GM18517 (cell line): ENCODE data around the gene TLCD3A.

Experiments
- ATAC-seq: cut with Tn5 transposase; IDR thresholded peaks from one replicate; pipeline ENCODE4 v1.9.1; 2021; ENCODE audit warnings: mild to moderate bottlenecking, moderate library complexity; ENCODE audit not compliant: unreplicated experiment

Gene TLCD3A

GRCh38 chr17:705863-706262 lies 26.5 kb upstream of the TLCD3A start:
- ATAC-seq, result no peak

DNA sequence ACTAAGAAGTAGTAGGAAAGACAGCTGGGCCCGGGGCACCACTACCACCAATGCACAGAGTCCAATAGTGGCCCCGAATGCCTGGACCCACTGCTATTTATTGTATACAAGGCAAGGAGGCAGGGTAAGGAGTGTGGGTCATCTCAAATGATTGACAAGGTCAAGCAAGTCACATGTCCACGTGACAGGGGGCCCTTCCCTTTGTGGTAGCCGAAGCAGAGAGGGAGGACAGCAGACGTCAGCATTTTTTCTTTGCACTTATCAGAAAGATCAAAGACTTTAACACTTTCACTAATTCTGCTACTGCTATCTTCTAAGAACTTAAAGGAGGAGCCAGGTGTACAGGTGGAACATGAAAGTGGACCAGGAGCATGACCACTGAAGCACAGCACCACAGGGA lies 24.3 kb upstream of the TLCD3A start:
- ATAC-seq, result no peak

DNA sequence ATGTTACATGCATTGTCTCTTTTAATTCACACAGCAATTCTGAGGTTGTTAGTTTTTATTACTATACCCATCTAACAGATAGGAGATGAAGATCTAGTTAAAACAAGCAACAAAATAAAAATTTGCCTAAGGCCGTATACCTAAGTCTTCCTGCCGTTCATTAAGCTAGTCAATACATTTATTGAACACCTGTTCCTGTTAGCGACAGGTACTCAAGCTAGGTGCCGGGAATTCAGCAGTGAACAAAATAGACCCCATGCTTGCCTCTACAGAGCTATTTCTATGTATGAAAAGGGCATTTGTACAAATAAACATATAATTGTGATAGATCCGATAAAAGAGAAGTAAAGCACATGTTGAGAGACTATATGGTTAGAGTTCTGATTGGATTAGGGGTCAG lies 14.3 kb upstream of the TLCD3A start:
- ATAC-seq, result no peak

DNA sequence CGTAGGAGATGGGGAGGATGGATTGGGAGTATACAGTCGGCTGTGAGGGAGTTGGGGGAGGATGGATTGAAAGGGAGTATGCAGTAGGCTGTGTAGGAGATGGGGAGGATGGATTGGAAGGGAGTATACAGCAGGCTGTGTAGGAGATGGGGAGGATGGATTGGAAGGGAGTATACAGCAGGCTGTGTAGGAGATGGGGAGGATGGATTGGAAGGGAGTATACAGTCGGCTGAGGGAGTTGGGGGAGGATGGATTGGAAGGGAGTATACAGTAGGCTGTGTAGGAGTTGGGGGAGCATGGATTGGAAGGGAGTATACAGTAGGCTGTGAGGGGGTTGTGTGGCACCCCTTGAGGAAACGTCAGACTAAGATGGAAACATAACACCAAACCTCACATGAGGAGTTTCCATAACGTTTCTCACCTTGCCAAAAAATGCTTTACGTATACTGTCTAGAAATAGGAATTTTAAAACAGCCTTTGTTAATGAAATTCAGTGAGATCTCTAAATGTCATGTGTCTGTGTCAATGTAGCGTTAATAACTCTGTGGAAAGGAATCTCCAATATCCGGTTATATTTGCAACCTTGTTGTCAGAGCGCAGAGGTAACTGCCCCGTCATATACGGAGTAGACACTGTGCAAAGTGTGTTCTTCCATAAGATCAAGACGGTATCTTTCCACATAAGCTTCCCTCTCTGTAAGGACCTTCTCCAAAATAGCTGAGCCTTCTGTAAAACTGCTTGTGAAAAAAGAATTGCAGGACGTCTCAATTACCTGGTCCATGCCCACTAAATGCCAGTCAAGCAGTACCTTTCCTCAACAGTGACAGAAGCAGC lies 11.5 kb upstream of the TLCD3A start:
- no peak for ATAC-seq

GRCh38 chr17:721540-721937 lies 10.9 kb upstream of the TLCD3A start:
- ATAC-seq, result no peak

- ATAC-seq, result no peak
These were observed 7.3 kb upstream of the TLCD3A start for GRCh38 chr17:725084-725483.

DNA sequence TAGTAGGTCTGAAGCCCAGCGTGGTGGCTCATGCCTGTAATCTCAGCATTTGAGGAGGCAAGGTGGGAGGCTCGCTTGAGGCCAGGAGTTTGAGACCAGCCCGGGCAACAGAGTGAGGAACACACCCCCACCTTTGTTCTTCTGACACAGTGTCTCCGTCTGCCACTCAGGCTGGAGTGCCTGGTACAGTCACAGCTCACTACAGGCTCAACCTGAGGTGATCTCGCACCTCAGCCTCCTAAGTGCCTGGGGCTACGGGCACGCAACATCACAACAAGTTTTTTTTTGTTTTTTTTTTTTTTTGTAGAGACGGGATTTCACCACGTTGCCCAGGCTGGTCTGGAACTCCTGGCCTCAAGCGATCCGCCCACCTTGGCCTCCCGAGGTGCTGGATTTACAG lies 6.7 kb upstream of the TLCD3A start:
- ATAC-seq, result no peak

- ATAC-seq, result no peak
These were observed 6.0 kb upstream of the TLCD3A start for GRCh38 chr17:726271-726919.

- no peak for ATAC-seq
These were observed 3.5 kb upstream of the TLCD3A start for GRCh38 chr17:728911-729310.

GRCh38 chr17:731644-732066 lies 741 bp upstream of the TLCD3A start:
- ATAC-seq, result no peak

DNA sequence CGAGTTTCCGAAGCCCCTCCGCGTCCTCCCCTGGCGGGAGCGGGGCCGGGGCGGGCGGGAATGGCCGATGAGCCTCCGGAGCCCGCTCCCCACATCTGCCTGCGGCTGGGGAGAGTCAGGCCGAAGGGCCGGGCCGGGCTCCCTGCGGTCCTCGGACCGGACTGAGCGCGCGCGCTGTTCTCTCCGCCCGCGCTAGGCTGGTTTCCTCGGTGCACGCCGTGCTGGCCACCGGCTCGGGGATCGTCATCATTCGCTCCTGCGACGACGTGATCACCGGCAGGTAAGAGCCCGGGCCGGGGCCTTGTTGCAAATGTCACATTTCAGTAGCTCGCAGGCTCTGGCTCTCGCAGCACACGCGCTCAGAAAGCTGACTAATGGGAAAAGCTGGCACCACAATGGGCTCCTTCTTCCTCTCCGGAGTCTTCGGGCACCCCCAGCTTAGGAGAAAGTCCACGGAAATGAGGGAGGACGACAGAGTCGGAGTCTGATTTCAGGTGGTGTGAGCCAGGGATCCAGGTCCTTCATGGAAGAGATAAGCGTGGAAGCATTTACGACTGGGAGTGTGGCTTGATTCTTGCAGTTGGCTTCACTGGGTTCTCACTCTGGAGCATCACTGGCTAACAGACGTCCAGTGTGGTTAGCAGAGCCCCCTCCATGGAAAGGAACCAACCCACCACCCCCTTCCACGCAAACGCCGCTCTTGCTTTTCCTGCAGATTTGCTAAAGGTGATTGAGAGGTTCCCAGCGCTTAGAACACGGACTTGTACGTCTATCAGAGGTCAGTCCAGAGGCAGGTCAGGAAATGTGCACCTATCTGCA lies 715 bp downstream of the TLCD3A start:
- no peak for ATAC-seq

DNA sequence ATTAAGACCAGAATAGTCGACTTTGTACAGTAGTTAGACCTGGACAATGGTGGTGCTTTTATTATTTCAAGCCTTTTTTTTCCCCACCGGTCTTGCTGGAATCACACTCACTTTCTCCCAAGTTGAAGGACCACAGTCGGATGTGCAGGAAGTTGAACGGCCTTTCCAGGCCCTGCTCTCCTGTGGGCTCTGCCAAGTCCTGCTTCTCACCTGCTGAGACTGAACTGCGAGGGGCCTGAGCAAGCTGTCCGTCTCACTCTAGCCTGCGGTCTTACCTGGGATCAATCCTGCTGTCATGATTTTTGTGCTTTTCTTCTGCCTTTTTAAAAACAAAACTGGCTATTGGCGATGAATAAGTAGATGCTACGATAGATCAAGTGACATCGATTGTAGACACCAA lies 1.3 kb downstream of the TLCD3A start:
- no peak for ATAC-seq

- no peak for ATAC-seq
These were observed 5.2 kb downstream of the TLCD3A start for GRCh38 chr17:737561-738113.

DNA sequence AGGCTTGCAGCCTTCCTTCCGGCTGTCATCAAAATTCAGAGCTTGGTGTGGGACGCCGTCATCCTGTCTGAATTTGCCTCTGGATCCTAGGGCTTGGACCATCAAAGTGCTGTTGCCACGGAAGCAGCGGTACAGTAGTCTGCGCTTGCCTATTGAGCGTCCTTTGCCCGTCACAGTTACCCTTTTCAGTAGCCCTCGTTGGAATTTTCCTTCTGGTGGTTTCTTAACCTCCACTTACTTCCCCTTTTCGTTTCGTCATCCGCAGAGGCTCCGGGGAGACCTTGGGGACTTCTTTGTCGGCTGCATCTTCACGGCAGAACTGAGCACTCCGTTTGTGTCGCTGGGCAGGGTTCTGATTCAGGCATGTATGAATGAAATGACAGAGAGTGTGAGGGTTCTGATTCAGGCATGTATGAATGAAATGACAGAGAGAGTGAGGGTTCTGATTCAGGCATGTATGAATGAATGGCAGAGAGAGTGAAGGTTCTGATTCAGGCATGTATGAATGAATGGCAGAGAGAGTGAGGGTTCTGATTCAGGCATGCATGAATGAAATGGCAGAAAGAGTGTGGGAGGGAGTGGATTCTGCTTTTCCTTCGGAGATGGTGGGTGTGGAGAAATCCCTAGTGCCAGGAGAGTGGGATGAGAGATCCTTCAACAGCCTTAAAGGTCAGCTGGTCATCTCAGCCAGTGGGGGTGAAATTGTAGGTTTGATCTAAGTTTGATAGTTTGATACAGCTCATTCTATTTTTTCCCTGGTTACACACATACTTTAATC lies 8.0 kb downstream of the TLCD3A start:
- ATAC-seq, result peak; percentile 73

DNA sequence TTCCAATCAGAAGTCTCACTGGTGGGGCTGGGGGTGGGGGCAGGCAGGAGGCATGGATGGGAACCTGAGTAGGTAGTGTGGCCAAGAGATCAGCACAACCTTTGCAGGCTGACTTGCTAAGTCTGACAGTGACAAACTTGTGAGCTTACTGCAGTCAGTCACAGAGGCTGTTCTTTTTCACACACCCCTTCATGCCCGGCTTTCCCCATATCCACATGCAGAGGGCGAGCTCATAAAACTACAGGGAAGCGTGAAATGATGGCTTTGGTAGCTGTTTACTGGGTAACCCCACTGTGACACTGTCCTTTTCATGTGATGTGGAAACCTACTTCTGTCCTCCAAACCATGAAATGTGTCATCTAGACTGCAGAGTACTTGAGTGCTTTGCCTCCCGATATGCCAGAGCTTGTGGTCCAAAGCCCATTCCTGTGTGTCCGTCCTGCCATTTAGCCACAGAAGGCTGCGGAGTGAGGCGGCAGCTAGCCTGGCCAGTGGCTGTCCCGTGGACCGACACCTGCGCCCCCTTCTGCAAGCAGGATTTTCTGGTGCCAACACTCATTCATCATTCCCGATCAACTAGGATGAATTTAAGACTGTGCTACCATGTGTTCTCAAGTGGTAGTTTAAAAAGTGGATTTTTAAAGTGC lies 9.9 kb downstream of the TLCD3A start:
- no peak for ATAC-seq

DNA sequence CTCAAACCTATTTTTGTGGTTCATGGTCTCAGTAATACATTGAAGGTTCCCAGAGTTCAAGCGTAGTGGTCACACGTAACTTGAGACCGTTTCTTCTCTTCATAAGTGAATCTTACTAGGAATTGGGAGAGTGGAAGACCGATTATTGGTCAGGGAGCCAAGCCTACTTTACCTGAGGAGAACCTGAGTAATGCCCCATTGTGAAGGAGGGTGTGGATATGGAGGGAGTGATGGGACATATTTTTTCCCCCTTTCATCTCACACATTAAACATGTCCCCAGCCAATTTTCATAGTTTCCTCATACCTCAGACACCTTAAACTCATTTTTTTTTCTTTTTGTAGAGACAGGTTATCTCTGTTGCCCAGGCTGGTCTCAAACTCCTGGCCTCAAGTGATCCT lies 10.7 kb downstream of the TLCD3A start:
- ATAC-seq, result no peak

GRCh38 chr17:744937-745336 lies 12.5 kb downstream of the TLCD3A start:
- no peak for ATAC-seq

GRCh38 chr17:745406-745805 lies 13.0 kb downstream of the TLCD3A start:
- ATAC-seq, result no peak

DNA sequence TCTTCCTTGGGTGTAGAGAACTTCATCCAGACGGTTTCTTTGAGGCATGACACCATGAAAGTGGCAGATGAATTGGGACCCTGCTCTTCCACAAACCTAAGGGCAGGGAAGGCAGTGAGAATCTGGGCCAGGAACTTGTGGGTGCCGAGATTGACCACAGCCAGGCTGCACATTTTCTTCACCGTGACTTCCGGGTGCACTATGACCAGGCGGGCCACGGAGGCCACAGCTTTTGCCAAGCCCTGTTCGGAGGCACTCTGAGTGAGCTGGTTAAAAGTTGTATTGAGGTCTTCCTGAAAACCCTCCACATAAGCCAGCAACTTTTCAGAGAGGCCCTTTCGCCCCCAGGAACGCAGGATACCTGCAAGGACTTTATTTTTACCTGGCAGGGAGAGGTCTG lies 13.8 kb downstream of the TLCD3A start:
- no peak for ATAC-seq
